Measurements from ENCODE around the gene ODF2. TPM values are rescaled to one million over a fixed set of nuclear protein-coding genes. Genes with fewer than 3 reads are reported as not detected.

Gene ODF2
- total and polyA plus RNA-seq, 2 of the 8 experiments (the other 6 are each of a cell fraction or from before 2014, with no cell fraction given) = 5.6 to 17.9 TPM

GRCh38 chr9:128482186-128482585 is 26.4 kb downstream of the ODF2 start:
- DNase-seq (ENCODE audit: low read depth in 1 of 2, low spot score in 2 of 2) = no peak
- Histone ChIP-seq H4K5ac (ENCODE audit: insufficient read length, low read depth, low read length) (no peak overlapping the region), H3K23ac (ENCODE audit: insufficient read length) (no peak overlapping the region), H3K4ac (replicated peaks; ENCODE audit: insufficient read length, low read depth, low read length) (no peak overlapping the region), H3K4me2 (ENCODE audit: insufficient read depth in 1 of 2, low read depth in 2 of 2, low read length in 2 of 2) (no peak overlapping the region), H2BK120ac (replicated peaks; ENCODE audit: low read depth, low read length) (no peak overlapping the region), H3K4me1 (replicated peaks in 1 of 4; ENCODE audit: control insufficient read depth in 3 of 4, insufficient read depth in 4 of 4, low read length in 3 of 4) (no peaks in the 10 kb centered on the region), H3K36me3 (ENCODE audit: control insufficient read depth in 2 of 4, insufficient read depth in 4 of 4, low read length in 3 of 4) (peaks cover 0 to 3% (median 0%) of the 10 kb centered on the region in 4 experiments; a peak in 1 of 8 replicates), H2BK5ac (ENCODE audit: low read depth, low read length) (no peak overlapping the region), H2BK12ac (ENCODE audit: low read depth, low read length) (no peak overlapping the region), H3K14ac (ENCODE audit: insufficient read length) (no peak overlapping the region), H3K9ac (replicated peaks in 1 of 4; ENCODE audit: extremely low read depth in 1 of 4, low read depth in 3 of 4, low read length in 3 of 4) (no peak overlapping the region), H4K91ac (replicated peaks; ENCODE audit: insufficient read length, low read length) (no peak overlapping the region), H2AFZ (ENCODE audit: low read length) (no peak overlapping the region), H3K79me2 (ENCODE audit: control insufficient read depth in 1 of 2, insufficient read depth in 2 of 2, low read length in 2 of 2) (no peaks in the 10 kb centered on the region), H3K56ac (replicated peaks; ENCODE audit: insufficient read length, low read depth, low read length) (no peak overlapping the region), H4K8ac (ENCODE audit: extremely low read depth, insufficient read depth, low read length) (no peak overlapping the region), H3K9me3 (ENCODE audit: insufficient read depth in 2 of 2, low read depth in 1 of 2, low read length in 1 of 2) (no peaks in the 10 kb centered on the region), H3K18ac (ENCODE audit: extremely low read depth, low read length) (no peak overlapping the region), H3K27ac (ENCODE audit: low read depth, low read length) (no peak overlapping the region), H4K20me1 (replicated peaks in 1 of 2; ENCODE audit: control insufficient read depth in 1 of 2, insufficient read depth in 2 of 2, low read length in 2 of 2) (peaks cover 0 to 2% of the 10 kb centered on the region in 2 experiments), H2AK5ac (ENCODE audit: low read depth, low read length) (no peak overlapping the region), H2BK15ac (ENCODE audit: low read length) (no peak overlapping the region), H3K79me1 (ENCODE audit: low read depth, low read length) (no peaks in the 10 kb centered on the region), H3K4me3 (ENCODE audit: extremely low read depth in 1 of 4, insufficient read depth in 2 of 4, low read depth in 3 of 4, low read length in 4 of 4) (no peak overlapping the region), H3K23me2 (ENCODE audit: low read depth, low read length) (no peaks in the 10 kb centered on the region), H3K27me3 (replicated peaks in 1 of 4; ENCODE audit: control insufficient read depth in 3 of 4, extremely low read depth in 1 of 4, insufficient read depth in 3 of 4, low read length in 3 of 4) (no peaks in the 10 kb centered on the region), H2BK20ac (ENCODE audit: low read length) (no peak overlapping the region)
- CTCF ChIA-PET (ENCODE audit: partially characterized antibody) = interaction anchor here (0.6 to 4.8 kb wide), 3 partner anchors 14 to 658 kb away, joined by 3 to 32 read pairs (median 3); no protein-coding TSS in a partner anchor
- WGBS, 2 experiments (ENCODE audit: extremely low coverage in 1 of 2, insufficient coverage in 1 of 2, insufficient read length in 1 of 2, insufficient replicate concordance in 2 of 2, low coverage in 1 of 2, low lambda C conversion rate in 2 of 2, missing lambda C conversion rate in 1 of 2) = 87% methylated on average over 7 of the region's 7 CpGs; no CpG with 5 or more reads in 1 of the 2 experiments
- POLR2A ChIA-PET (ENCODE audit: partially characterized antibody) = no interaction called here
- no peak for FAIRE-seq
- no peak for TF ChIP-seq HDAC2 (IDR thresholded peaks at IDR 0.05; ENCODE audit: borderline replicate concordance in 1 of 2, low read depth in 2 of 2, low read length in 2 of 2)
- TF ChIP-seq POLR2A (IDR thresholded peaks at IDR 0.05; ENCODE audit: control extremely low read depth in 1 of 2, low read depth in 2 of 2, low read length in 2 of 2) = no peak
- no peak for TF ChIP-seq ZNF274 (IDR thresholded peaks at IDR 0.05; ENCODE audit: borderline replicate concordance, extremely low read depth, low read length)
- TF ChIP-seq TCF12 (IDR thresholded peaks at IDR 0.05; ENCODE audit: low read depth, low read length) = no peak
- TF ChIP-seq JUND (IDR thresholded peaks at IDR 0.05; ENCODE audit: low read length) = no peak
- no peak for TF ChIP-seq SP1 (IDR thresholded peaks at IDR 0.05; ENCODE audit: low read depth, low read length)
- no peak for TF ChIP-seq CTBP2 (IDR thresholded peaks at IDR 0.05; ENCODE audit: borderline replicate concordance, insufficient read depth, insufficient read length, low read length)
- TF ChIP-seq POLR2AphosphoS5 (IDR thresholded peaks at IDR 0.05; ENCODE audit: low read depth, low read length) = no peak
- no peak for TF ChIP-seq SUZ12 (IDR thresholded peaks at IDR 0.05; ENCODE audit: low read length)
- no peak for TF ChIP-seq BRCA1 (IDR thresholded peaks at IDR 0.05; ENCODE audit: low read depth, low read length)
- no peak for TF ChIP-seq CBX8 (IDR thresholded peaks at IDR 0.05; ENCODE audit: borderline replicate concordance, low read depth, low read length)
- TF ChIP-seq TAF7 (optimal IDR thresholded peaks at IDR 0.05; ENCODE audit: borderline replicate concordance, low read depth, low read length) = no peak
- no peak for TF ChIP-seq KDM5A (IDR thresholded peaks at IDR 0.05; ENCODE audit: low read length)

All from H1 (cell line).